Stomach (tissue), 9 donors: ENCODE measurements around the gene CINP. TPM values are rescaled to one million over a fixed set of nuclear protein-coding genes. Genes with fewer than 3 reads are reported as not detected.

Experiments
- DNase-seq, 2 donors: peaks; one replicate each; pipeline versions ENCODE4 v3.0.0 to v3.0.0-alpha.2; 2013 to 2019
- H3K27ac ChIP-seq, 5 donors: fragments of 200-600 bp in 4 of 5; sonication (generic) in 4 of 5; one replicate each; pipeline ENCODE4 v1.5.1; 2013 to 2019; ENCODE audit warnings: mild to moderate bottlenecking in 1 of 5, moderate library complexity in 1 of 5
- H3K27me3 ChIP-seq, 3 donors: fragments of 200-600 bp; sonication (generic); one replicate each; pipeline ENCODE4 v1.5.1; 2017 to 2019; ENCODE audit warnings: mixed run types in 1 of 3
- H3K36me3 ChIP-seq, 4 donors: fragments of 200-600 bp; sonication (generic); 1 replicate in 3 of 4; 2 replicates in 1 of 4; pipeline ENCODE4 v1.5.1; 2016 to 2019
- H3K4me1 ChIP-seq, 4 donors: fragments of 200-600 bp; sonication (generic); one replicate each; pipeline ENCODE4 v1.5.1; 2016 to 2019
- H3K4me3 ChIP-seq, 4 donors: fragments of 200-600 bp; sonication (generic) in 3 of 4; one replicate each; pipeline ENCODE4 v1.5.1; 2016 to 2019; ENCODE audit warnings: mild to moderate bottlenecking in 1 of 4
- H3K9me3 ChIP-seq, 4 donors: fragments of 200-600 bp; sonication (generic); one replicate each; pipeline ENCODE4 v1.5.1; 2016 to 2019
- EP300 ChIP-seq: sonication (generic); formaldehyde crosslinking; IDR thresholded peaks from one replicate; pipeline ENCODE4 v1.6.1; 2017; ENCODE audit warnings: antibody characterized with exemption
- POLR2A ChIP-seq, 4 donors: fragments of 450-650 bp; IDR thresholded peaks; one replicate each; pipeline ENCODE4 v1.6.1; 2016; ENCODE audit warnings: antibody characterized with exemption in 4 of 4, control low read depth in 2 of 4, mild to moderate bottlenecking in 1 of 4, moderate library complexity in 1 of 4
- POLR2AphosphoS5 ChIP-seq, 3 donors: sonication (generic); formaldehyde crosslinking; IDR thresholded peaks; one replicate each; pipeline ENCODE4 v1.6.1; 2016; ENCODE audit warnings: antibody characterized with exemption in 3 of 3
- WGBS, 5 donors: extraction: QIAGEN DNeasy Blood & Tissue Kit in 3 of 5; methylation state at CpG; one replicate each; pipeline versions ENCODE4 v1.1.5 to v1.1.7; 2013 to 2018; 5-methylcytosine and 5-hydroxymethylcytosine counted together
- intact Hi-C: fragments of 100-400 bp; cut with DNase I; formaldehyde crosslinking; loops from one replicate; pipeline ENCODE4 v1.15.1; 2023; ENCODE audit warnings: low total_unique reads
- polyA plus RNA-seq, 3 donors: library from polyadenylated mRNA; stranded (reverse); fragments of 200-250 nt; gene quantifications; one replicate each; pipeline ENCODE4 v1.2.3, GENCODE V29; 2013
- total RNA-seq, 5 donors: library from RNA; depleted of rRNA; stranded (reverse); fragments of >200 nt; gene quantifications; one replicate each; pipeline versions ENCODE4 v1.1.0 to v1.2.3, GENCODE V29; 2014 to 2016
- TF ChIP-seq, protein P1 (sequence below), 7 experiments: fragments of 450-650 bp in 4 of 7; fragments of 200-600 bp in 3 of 7; sonication (generic) in 3 of 7; IDR thresholded peaks; one replicate each; pipeline ENCODE4 v1.5.1; 2016 to 2019; ENCODE audit warnings: antibody characterized with exemption in 7 of 7, control low read depth in 2 of 7, mild to moderate bottlenecking in 1 of 7
- donor health status: healthy with polysubstance abuse.
- donor health status: Bipolar disorder and iron deficiency.
- donor health status: healthy.

CINP gene
- total and polyA plus RNA-seq, 8 donors = 0.29 to 65.5 (median 33.4) TPM

DNA sequence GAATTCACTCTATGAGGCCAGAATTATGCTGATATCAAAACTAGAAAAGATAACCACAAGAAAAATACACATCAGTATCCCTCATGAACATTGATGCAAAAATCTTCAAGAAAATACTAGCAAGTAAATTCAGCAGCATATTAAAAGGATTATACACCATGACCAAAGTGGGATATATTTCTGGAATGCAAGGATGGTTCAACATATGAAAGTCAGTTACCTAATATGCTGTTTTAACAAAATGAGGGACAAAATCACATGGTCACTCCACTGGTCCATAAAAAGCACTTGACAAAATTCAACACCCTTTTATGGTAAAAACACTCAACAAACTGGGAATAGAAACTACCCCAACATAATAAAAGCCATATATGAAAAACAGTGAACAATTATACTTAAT, 40.3 kb upstream of the CINP start:
- Histone ChIP-seq H3K9me3 (peaks cover 0 to 26% (median 9%) of the 10 kb centered on the region in 4 donors), H3K4me3 (no peak overlapping the region), H3K27me3 (no peaks in the 10 kb centered on the region), H3K4me1 (peaks cover 0 to 7% (median 0%) of the 10 kb centered on the region in 4 donors), H3K36me3 (peaks cover 0 to 22% (median 16%) of the 10 kb centered on the region in 4 donors), H3K27ac (no peak overlapping the region)
- intact Hi-C loops = no loop called here
- TF ChIP-seq POLR2AphosphoS5 (IDR thresholded peaks at IDR 0.05) = no peak
- TF ChIP-seq POLR2A (IDR thresholded peaks at IDR 0.05) = no peak
- no peak for TF ChIP-seq EP300
- TF ChIP-seq, protein P1, sequence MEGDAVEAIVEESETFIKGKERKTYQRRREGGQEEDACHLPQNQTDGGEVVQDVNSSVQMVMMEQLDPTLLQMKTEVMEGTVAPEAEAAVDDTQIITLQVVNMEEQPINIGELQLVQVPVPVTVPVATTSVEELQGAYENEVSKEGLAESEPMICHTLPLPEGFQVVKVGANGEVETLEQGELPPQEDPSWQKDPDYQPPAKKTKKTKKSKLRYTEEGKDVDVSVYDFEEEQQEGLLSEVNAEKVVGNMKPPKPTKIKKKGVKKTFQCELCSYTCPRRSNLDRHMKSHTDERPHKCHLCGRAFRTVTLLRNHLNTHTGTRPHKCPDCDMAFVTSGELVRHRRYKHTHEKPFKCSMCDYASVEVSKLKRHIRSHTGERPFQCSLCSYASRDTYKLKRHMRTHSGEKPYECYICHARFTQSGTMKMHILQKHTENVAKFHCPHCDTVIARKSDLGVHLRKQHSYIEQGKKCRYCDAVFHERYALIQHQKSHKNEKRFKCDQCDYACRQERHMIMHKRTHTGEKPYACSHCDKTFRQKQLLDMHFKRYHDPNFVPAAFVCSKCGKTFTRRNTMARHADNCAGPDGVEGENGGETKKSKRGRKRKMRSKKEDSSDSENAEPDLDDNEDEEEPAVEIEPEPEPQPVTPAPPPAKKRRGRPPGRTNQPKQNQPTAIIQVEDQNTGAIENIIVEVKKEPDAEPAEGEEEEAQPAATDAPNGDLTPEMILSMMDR (IDR thresholded peaks at IDR 0.05) = no peak
- no peak for DNase-seq

DNA sequence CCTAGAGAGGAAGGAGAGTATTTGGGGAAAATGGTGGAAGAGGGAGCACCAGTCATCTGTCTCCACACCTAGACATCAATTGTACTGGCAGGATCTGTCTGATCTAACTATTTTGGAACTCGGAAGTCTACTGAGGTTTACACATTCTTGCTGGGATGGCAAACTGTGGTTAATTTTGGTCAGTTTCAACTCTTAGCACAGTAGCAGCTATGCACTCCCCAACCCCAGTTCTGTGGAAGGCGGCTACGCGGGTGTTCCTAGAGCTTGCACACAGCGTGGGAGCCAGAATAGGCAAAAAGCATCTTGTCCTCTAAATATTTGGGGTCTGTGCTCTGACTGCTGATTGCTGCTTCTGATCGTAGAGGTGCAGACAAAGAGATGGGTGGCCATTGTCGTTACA, 33.8 kb upstream of the CINP start:
- 81 to 97% (median 93%) methylated on average over 7 of the region's 7 CpGs for WGBS, 5 donors
- Histone ChIP-seq H3K9me3 (peaks cover 0 to 6% (median 2%) of the 10 kb centered on the region in 4 donors), H3K4me3 (no peak overlapping the region), H3K4me1 (no peaks in the 10 kb centered on the region), H3K27me3 (no peaks in the 10 kb centered on the region), H3K27ac (no peak overlapping the region), H3K36me3 (peaks cover 0 to 12% (median 8%) of the 10 kb centered on the region in 4 donors)
- no peak for TF ChIP-seq POLR2AphosphoS5 (IDR thresholded peaks at IDR 0.05)
- no peak for TF ChIP-seq EP300
- no peak for TF ChIP-seq POLR2A (IDR thresholded peaks at IDR 0.05)
- TF ChIP-seq, protein P1 (IDR thresholded peaks at IDR 0.05) = no peak
- DNase-seq = no peak
- intact Hi-C loops = no loop called here

DNA sequence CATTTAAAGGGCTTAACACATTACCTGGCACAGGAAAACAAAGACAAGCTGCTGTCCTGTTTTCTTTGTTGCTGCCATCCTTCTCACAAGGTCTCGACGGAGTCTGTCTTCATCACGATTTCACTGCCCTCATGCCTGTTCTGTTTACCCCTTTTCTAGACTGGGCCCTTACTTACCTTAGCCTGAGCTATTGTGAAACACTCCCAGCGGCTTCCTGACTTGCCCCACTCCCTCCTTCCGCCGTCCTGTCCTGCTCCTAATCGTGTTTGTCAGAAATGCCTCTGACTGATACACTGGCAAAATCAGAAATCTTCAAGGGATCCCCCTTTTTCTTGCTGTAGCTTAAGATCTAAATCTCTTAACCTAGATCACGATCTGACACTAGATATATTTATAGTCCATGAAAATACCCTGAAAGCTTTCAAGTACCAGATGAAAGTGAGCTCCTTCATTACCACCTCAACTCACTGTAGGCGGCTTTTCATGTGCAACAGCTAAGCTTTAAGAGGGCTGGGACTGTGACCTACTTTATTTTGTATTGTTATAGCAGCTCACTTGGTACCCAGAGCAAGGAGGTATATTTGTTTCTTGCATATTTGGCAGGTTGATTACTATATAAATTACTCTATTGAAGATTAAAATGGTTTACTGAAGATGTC, 32.2 kb upstream of the CINP start:
- WGBS, 5 donors = 67 to 75% (median 74%) methylated on average over 9 of the region's 9 CpGs
- peaks cover 0 to 8% (median 4%) of the 10 kb centered on the region in 4 donors for H3K4me1 ChIP-seq
- intact Hi-C loops = no loop called here
- peak overlapping the region in 1 of 5 donors; percentile 28 for H3K27ac ChIP-seq
- peaks cover 0 to 6% (median 2%) of the 10 kb centered on the region in 4 donors for H3K9me3 ChIP-seq
- TF ChIP-seq POLR2A (IDR thresholded peaks at IDR 0.05) (no peak), EP300 (no peak)
- TF ChIP-seq, protein P1 (IDR thresholded peaks at IDR 0.05) = no peak
- H3K36me3 ChIP-seq = peaks cover 0 to 7% (median 5%) of the 10 kb centered on the region in 4 donors
- H3K27me3 ChIP-seq = no peaks in the 10 kb centered on the region
- H3K4me3 ChIP-seq = no peak overlapping the region
- no peak for DNase-seq

DNA sequence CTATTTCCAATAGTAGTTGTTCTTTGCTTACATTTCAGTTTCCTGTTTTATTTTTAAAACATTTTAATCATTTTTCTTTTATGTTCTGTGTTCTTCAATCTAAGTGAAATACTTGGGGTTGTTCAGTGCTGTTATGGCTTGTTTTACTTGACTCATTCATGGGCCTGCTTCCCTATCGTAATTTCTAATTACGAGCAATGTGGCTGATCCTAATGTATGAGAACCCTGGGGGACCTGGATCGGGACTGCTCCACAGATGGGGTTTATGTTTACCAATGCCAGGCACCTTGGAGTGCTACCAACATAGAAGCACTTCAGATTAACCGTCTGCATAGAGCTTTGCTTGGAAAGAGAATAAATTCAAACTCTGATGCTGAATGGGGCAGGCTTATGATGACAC, 29.8 kb upstream of the CINP start:
- no peak for TF ChIP-seq EP300
- TF ChIP-seq, protein P1 (IDR thresholded peaks at IDR 0.05) = no peak
- no peak for TF ChIP-seq POLR2A (IDR thresholded peaks at IDR 0.05)
- no peak for TF ChIP-seq POLR2AphosphoS5 (IDR thresholded peaks at IDR 0.05)
- Histone ChIP-seq H3K36me3 (peaks cover 0 to 7% (median 5%) of the 10 kb centered on the region in 4 donors), H3K4me1 (peaks cover 0 to 17% (median 7%) of the 10 kb centered on the region in 4 donors), H3K4me3 (no peak overlapping the region), H3K27ac (no peak overlapping the region), H3K27me3 (no peaks in the 10 kb centered on the region), H3K9me3 (no peaks in the 10 kb centered on the region)
- intact Hi-C loops = no loop called here
- DNase-seq = no peak
- 53 to 71% (median 65%) methylated on average over 4 of the region's 4 CpGs for WGBS, 5 donors
